GM12891 (cell line): ENCODE results near the gene LYZL4.

Experiments
- POLR2A ChIP-seq: IDR thresholded peaks from 2 replicates; pipeline ENCODE4 v1.6.1; 2011; ENCODE audit warnings: low read depth, low read length, control low read depth
- POLR2AphosphoS5 ChIP-seq: IDR thresholded peaks from 2 replicates; pipeline ENCODE4 v1.6.1; 2011; ENCODE audit warnings: low read depth, low read length, control low read depth
- SPI1 ChIP-seq: IDR thresholded peaks from 2 replicates; pipeline ENCODE4 v1.6.1; 2011; ENCODE audit warnings: low read depth, low read length, control low read depth
- TAF1 ChIP-seq: IDR thresholded peaks from 2 replicates; pipeline ENCODE4 v1.6.1; 2011; ENCODE audit warnings: low read depth, low read length, control low read depth

GRCh38 chr3:42451546-42452230 is 41.3 kb upstream of the LYZL4 start:
- TF ChIP-seq POLR2A = no peak
- TF ChIP-seq POLR2AphosphoS5 = no peak
- no peak for TF ChIP-seq TAF1
- TF ChIP-seq SPI1 = no peak
